Progenitor cell of endocrine pancreas (in vitro differentiated cells): Measurements from ENCODE around the gene TMEM200C. TPM values are rescaled to one million over a fixed set of nuclear protein-coding genes. Genes with fewer than 3 reads are reported as not detected.
"Not testable (repeated sequence)": the region's sequence is repeated elsewhere in the genome, so short reads cannot be mapped to it uniquely, and the experiment has no call there.

Experiments used
- DNase-seq: peaks from one replicate; pipeline ENCODE4 v3.0.0; 2021; ENCODE audit warnings: low spot score; ENCODE audit not compliant: unreplicated experiment
- H3K27ac Mint-ChIP-seq: 2 replicates; pipeline ENCODE4 v1.8.0; 2021; ENCODE audit warnings: mild to moderate bottlenecking, moderate library complexity, mixed read lengths
- H3K27me3 Mint-ChIP-seq: 2 replicates; pipeline ENCODE4 v1.8.0; 2021; ENCODE audit warnings: mixed read lengths
- H3K36me3 Mint-ChIP-seq: 2 replicates; pipeline ENCODE4 v1.8.0; 2022; ENCODE audit warnings: mixed read lengths; ENCODE audit not compliant: insufficient read depth
- H3K4me1 Mint-ChIP-seq: 2 replicates; pipeline ENCODE4 v1.8.0; 2021; ENCODE audit warnings: low read depth, mixed read lengths
- H3K4me3 Mint-ChIP-seq: 2 replicates; pipeline ENCODE4 v1.8.0; 2021; ENCODE audit warnings: low read depth, mild to moderate bottlenecking, moderate library complexity, mixed read lengths
- H3K9me3 Mint-ChIP-seq: 2 replicates; pipeline ENCODE4 v1.8.0; 2021; ENCODE audit warnings: low read depth, mixed read lengths
- CTCF ChIP-seq: fragments of 200-600 bp; sonication (generic); IDR thresholded peaks from one replicate; pipeline ENCODE4 v1.5.0; 2021; ENCODE audit warnings: antibody characterized with exemption, mild to moderate bottlenecking; ENCODE audit not compliant: unreplicated experiment
- total RNA-seq: library from RNA; stranded (reverse); gene quantifications from 2 replicates; pipeline ENCODE4 v1.2.1, GENCODE V29; 2021

TMEM200C gene
- total RNA-seq, 1 donor from 2014 or later: 9.3 TPM

DNA sequence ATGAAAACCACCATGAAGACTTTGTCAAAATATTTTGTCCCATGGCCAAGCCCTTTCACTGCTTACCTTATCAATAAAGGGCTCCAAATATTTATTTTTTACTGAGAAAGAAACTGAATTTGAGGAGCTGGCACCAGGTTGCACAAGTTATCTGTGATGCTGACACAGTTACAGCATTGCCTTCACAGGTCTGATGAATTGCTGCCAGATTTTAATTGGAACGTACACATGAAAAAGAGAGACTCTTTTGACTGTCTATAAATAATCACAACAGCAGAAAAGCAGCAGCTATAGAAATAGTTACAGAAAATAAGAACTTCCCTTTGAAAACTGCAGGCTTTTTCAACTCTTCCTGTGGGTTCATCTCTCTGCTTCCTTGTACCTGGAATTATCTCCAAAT, 23.9 kb downstream of the TMEM200C start:
- Mint-ChIP-seq H3K4me3 (no peak overlapping the region), H3K9me3 (no peaks in the 10 kb centered on the region), H3K27me3 (peaks cover 5% of the 10 kb centered on the region), H3K27ac (no peak overlapping the region), H3K4me1 (no peaks in the 10 kb centered on the region), H3K36me3 (no peaks in the 10 kb centered on the region)
- no peak for DNase-seq
- no peak for TF ChIP-seq CTCF

- Mint-ChIP-seq H3K4me1 (no peaks in the 10 kb centered on the region), H3K27me3 (peaks cover 5% of the 10 kb centered on the region), H3K4me3 (no peak overlapping the region), H3K9me3 (peaks cover 2% of the 10 kb centered on the region), H3K36me3 (no peaks in the 10 kb centered on the region), H3K27ac (no peak overlapping the region)
- peak; percentile 68 for DNase-seq
- TF ChIP-seq CTCF: peak; percentile 94
Observed at GRCh38 chr18:5868218-5868854, 27.0 kb downstream of the TMEM200C start.

- DNase-seq: no peak
- H3K9me3 Mint-ChIP-seq: peaks cover 13% of the 10 kb centered on the region
- no peaks in the 10 kb centered on the region for H3K4me1 Mint-ChIP-seq
- peaks cover 5% of the 10 kb centered on the region for H3K27me3 Mint-ChIP-seq
- peaks cover 1% of the 10 kb centered on the region for H3K36me3 Mint-ChIP-seq
- no peak for TF ChIP-seq CTCF
- H3K4me3 Mint-ChIP-seq: no peak overlapping the region
- no peak overlapping the region for H3K27ac Mint-ChIP-seq
Observed at GRCh38 chr18:5865521-5865920, 29.8 kb downstream of the TMEM200C start.

DNA sequence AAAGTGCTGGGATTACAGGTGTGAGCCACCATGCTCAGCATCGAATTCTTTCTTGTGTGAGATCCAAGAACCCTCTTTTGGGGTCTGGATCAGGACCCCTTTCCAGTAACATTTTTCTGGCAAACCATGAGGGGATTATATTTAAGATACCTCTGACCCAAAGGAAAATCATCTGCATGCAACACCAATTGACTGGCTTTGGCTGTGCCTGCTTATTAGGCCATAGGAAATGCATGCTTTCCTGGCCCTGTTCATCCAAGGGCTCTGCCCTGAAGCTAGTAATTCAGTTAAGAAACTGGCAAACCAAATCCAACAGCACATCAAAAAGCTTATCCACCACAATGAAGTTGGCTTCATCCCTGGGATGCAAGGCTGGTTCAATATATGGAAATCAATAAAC, 33.2 kb downstream of the TMEM200C start:
- DNase-seq, H3K27ac Mint-ChIP-seq, H3K4me3 Mint-ChIP-seq, H3K4me1 Mint-ChIP-seq, H3K36me3 Mint-ChIP-seq, H3K27me3 Mint-ChIP-seq: not testable (repeated sequence)
- H3K9me3 Mint-ChIP-seq: peaks cover 23% of the 10 kb centered on the region

DNA sequence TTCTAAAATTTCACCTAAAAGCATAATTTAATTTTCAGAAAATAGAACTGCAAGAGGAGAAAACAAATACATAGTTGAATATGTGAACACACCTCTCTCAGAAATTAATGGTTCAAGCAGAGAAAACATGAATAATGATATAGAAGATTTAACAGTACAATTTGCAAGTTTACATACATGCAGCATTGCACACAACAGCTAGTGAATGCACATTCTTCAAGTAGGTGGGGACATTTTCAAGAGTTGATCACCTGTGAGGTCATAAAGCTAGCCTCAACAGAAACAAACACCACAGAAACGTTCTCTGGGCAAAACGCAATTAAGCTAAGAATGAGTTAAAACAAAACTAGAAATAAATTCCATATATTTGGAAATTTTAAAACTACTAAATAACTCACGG, 38.1 kb downstream of the TMEM200C start:
- no peak overlapping the region for H3K27ac Mint-ChIP-seq
- DNase-seq: no peak
- TF ChIP-seq CTCF: no peak
- H3K4me1 Mint-ChIP-seq: no peaks in the 10 kb centered on the region
- H3K36me3 Mint-ChIP-seq: peaks cover 2% of the 10 kb centered on the region
- H3K4me3 Mint-ChIP-seq: no peak overlapping the region
- peaks cover 12% of the 10 kb centered on the region for H3K9me3 Mint-ChIP-seq
- no peaks in the 10 kb centered on the region for H3K27me3 Mint-ChIP-seq

DNA sequence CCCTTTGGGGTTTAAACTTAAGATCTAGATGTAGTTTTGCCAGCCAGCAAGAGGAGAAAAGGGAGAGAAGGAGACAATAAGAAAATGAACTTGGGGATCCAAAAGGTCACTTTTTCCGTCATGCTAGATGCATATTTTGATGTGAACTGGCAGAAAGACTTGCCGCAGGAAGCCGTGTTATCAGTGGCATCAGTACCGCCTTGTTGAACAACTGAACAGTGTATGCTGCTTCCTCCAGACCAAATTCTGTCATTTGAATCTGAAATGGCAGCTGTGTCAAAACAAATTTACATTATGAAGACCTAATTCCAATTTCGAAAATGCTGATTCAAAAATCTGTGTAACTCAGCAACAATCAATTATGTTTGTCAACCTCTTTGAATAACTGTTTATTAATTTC, 42.1 kb downstream of the TMEM200C start:
- no peak for TF ChIP-seq CTCF
- DNase-seq: no peak
- Mint-ChIP-seq H3K4me1 (no peaks in the 10 kb centered on the region), H3K27me3 (no peaks in the 10 kb centered on the region), H3K4me3 (no peak overlapping the region), H3K27ac (no peak overlapping the region), H3K9me3 (no peaks in the 10 kb centered on the region), H3K36me3 (no peaks in the 10 kb centered on the region)
